Thyroid gland (tissue), 4 donors: ENCODE measurements around the gene CBX1.

Experiments used
- POLR2A ChIP-seq, 2 donors: fragments of 450-650 bp; IDR thresholded peaks; one replicate each; pipeline ENCODE4 v1.6.1; 2017; ENCODE audit warnings: antibody characterized with exemption in 2 of 2, mild to moderate bottlenecking in 2 of 2, moderate library complexity in 1 of 2
- TF ChIP-seq, protein P1 (sequence below), 6 experiments: fragments of 200-600 bp in 3 of 6; fragments of 450-650 bp in 3 of 6; sonication (generic) in 3 of 6; IDR thresholded peaks; one replicate each; pipeline ENCODE4 v1.5.1; 2016 to 2019; ENCODE audit warnings: antibody characterized with exemption in 6 of 6, mild to moderate bottlenecking in 2 of 6, inconsistent platforms in 1 of 6, moderate library complexity in 1 of 6

- TF ChIP-seq, protein P1, sequence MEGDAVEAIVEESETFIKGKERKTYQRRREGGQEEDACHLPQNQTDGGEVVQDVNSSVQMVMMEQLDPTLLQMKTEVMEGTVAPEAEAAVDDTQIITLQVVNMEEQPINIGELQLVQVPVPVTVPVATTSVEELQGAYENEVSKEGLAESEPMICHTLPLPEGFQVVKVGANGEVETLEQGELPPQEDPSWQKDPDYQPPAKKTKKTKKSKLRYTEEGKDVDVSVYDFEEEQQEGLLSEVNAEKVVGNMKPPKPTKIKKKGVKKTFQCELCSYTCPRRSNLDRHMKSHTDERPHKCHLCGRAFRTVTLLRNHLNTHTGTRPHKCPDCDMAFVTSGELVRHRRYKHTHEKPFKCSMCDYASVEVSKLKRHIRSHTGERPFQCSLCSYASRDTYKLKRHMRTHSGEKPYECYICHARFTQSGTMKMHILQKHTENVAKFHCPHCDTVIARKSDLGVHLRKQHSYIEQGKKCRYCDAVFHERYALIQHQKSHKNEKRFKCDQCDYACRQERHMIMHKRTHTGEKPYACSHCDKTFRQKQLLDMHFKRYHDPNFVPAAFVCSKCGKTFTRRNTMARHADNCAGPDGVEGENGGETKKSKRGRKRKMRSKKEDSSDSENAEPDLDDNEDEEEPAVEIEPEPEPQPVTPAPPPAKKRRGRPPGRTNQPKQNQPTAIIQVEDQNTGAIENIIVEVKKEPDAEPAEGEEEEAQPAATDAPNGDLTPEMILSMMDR (IDR thresholded peaks at IDR 0.05) = no peak
- TF ChIP-seq POLR2A (IDR thresholded peaks at IDR 0.05) = no peak
These were observed 42.1 kb downstream of the CBX1 start for GRCh38 chr17:48059125-48059668.
